Hypothalamus (tissue), 51 donors: Measurements from ENCODE around the gene APBB1IP.
"Not testable (repeated sequence)": the region's sequence is repeated elsewhere in the genome, so short reads cannot be mapped to it uniquely, and the experiment has no call there.

Experiments
- DNase-seq, 51 donors: peaks; one replicate each; lab custom pipeline; 2025; lab: John Stamatoyannopoulos, UW

Gene APBB1IP

GRCh38 chr10:26437637-26438461, at the start of gene APBB1IP:
Gene APBB1IP (plus strand): TSS chr10:26438341. CDS start chr10:26492327, 53,986 bp downstream.
- peak in 33 of 51 donors; percentile 1 to 56 (median 16) for DNase-seq

- no peak for DNase-seq
Measured at GRCh38 chr10:26389533-26389932, 48.6 kb upstream of the APBB1IP start.

- peak in 13 of 51 donors; percentile 3 to 30 (median 7) for DNase-seq
Measured at GRCh38 chr10:26391701-26392695, 46.1 kb upstream of the APBB1IP start.

- not testable (repeated sequence) for DNase-seq
Measured at GRCh38 chr10:26398353-26398752, 39.8 kb upstream of the APBB1IP start.

- no peak for DNase-seq
Measured at GRCh38 chr10:26407406-26407969, 30.7 kb upstream of the APBB1IP start.

GRCh38 chr10:26408858-26409494, 29.2 kb upstream of the APBB1IP start:
- DNase-seq = no peak

GRCh38 chr10:26410356-26410755, 27.8 kb upstream of the APBB1IP start:
- DNase-seq = no peak

GRCh38 chr10:26412932-26413331, 25.2 kb upstream of the APBB1IP start:
- no peak for DNase-seq

GRCh38 chr10:26413375-26413774, 24.8 kb upstream of the APBB1IP start:
- no peak for DNase-seq

GRCh38 chr10:26417136-26417535, 21.0 kb upstream of the APBB1IP start:
- DNase-seq = no peak

GRCh38 chr10:26422977-26423376, 15.2 kb upstream of the APBB1IP start:
- DNase-seq = no peak

GRCh38 chr10:26423722-26424121, 14.4 kb upstream of the APBB1IP start:
- DNase-seq = no peak

GRCh38 chr10:26430641-26431163, 7.4 kb upstream of the APBB1IP start:
- no peak for DNase-seq

GRCh38 chr10:26432938-26433337, 5.2 kb upstream of the APBB1IP start:
- no peak for DNase-seq

GRCh38 chr10:26435852-26436251, 2.3 kb upstream of the APBB1IP start:
- no peak for DNase-seq

- DNase-seq = no peak
Measured at GRCh38 chr10:26436848-26437247, 1.3 kb upstream of the APBB1IP start.

- DNase-seq = peak in 1 of 51 donors; percentile 6
Measured at GRCh38 chr10:26438534-26439341, 597 bp downstream of the APBB1IP start.

- no peak for DNase-seq
Measured at GRCh38 chr10:26439406-26440087, 1.4 kb downstream of the APBB1IP start.

GRCh38 chr10:26440088-26440470, 1.9 kb downstream of the APBB1IP start:
- no peak for DNase-seq
